ENCODE measurements around the gene PRSS16. TPM values are rescaled to one million over a fixed set of nuclear protein-coding genes. Genes with fewer than 3 reads are reported as not detected.
A peak's percentile ranks its signal among the peaks of the same experiment; 100 is the strongest.

The PRSS16 gene
- total and polyA plus RNA-seq, 5 donors = 0.26 to 1.7 (median 0.61) TPM; not detected in 1

DNA sequence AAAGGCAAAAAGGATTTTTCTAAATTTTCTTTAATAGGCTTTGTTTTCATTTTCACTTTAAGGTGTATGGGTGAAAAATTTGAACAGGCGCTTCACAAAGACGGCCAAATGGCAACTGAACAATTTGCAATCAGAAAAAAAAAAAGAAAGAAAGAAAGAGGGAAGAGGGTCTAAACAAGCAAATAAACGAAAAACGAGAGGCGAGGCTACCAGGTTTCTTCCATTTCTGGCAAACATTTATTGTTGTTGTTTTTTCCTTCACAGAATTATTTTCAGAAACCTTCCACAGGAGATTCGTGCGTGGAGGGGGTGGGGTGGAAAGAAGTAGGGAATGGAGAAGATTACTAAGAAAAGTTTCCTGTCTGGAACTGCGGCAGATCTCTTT lies 40.2 kb downstream of the PRSS16 start:
- no peak overlapping the region for H3K4me3 ChIP-seq (ENCODE audit: low read length)
- H3K4me1 ChIP-seq (ENCODE audit: control insufficient read depth, insufficient read depth, low read length) = no peaks in the 10 kb centered on the region
- ATAC-seq = no peak
- intact Hi-C loops (cut with DNase I) = no loop called here
- peaks cover 8% of the 10 kb centered on the region for H3K27me3 ChIP-seq (ENCODE audit: control insufficient read depth, insufficient read depth)
- 4% methylated on average over 8 of the region's 8 CpGs for WGBS
- H3K27ac ChIP-seq (ENCODE audit: low read length) = no peak overlapping the region
- no peak for DNase-seq
- H3K9me3 ChIP-seq (ENCODE audit: control insufficient read depth, low read length) = peaks cover 5% of the 10 kb centered on the region

DNA sequence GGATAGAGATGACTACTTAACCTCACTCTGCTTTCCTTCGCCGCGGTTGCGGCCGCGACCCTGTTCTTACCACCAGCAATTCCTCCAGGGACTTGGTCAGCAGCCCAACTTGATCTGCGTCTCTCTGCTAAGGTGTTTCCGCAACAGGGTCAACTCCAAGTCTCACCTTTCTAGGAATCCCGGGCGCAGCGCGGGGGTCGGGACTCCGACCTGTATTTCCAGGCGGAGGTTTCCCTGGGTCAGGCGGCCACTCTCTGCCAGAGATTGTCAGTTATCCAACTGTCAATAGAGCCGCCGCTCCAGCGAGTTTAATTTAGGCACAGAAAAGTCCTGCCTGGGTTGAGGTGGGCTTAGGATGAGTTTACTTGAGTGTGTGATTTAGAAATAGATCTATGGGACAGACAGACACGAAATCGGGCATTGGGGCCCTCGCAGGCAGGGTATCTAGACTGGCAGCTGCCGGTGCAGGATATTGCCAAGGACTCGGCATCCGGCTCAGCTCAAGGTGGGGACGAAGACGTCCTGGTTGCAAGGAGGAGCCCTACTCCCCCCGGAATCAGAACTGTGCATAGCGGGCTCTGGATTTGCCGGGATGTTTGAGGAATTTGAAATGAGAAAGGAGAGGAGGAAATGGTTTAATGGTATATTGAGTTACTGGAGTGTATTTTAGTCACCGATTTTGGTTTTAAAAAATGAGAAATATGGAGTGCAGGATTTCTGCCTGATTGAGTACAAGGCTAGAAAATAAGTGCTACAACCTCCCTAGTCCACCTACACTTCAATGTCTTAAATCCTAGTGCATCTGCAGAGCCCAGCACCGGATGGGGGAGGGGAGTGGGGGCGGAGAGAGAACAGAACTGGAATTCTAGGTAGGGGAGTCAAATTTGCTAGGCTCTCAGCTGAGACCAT lies 40.9 kb downstream of the PRSS16 start:
- DNase-seq (no peak), ATAC-seq (no peak)
- H3K9me3 ChIP-seq (ENCODE audit: control insufficient read depth, low read length) = peaks cover 4% of the 10 kb centered on the region
- no peak overlapping the region for H3K4me3 ChIP-seq (ENCODE audit: low read length)
- peaks cover 10% of the 10 kb centered on the region for H3K27me3 ChIP-seq (ENCODE audit: control insufficient read depth, insufficient read depth)
- H3K27ac ChIP-seq (ENCODE audit: low read length) = no peak overlapping the region
- no peaks in the 10 kb centered on the region for H3K4me1 ChIP-seq (ENCODE audit: control insufficient read depth, insufficient read depth, low read length)
- intact Hi-C loops (cut with DNase I) = no loop called here
- WGBS = 3% methylated on average over 33 of the region's 33 CpGs

DNA sequence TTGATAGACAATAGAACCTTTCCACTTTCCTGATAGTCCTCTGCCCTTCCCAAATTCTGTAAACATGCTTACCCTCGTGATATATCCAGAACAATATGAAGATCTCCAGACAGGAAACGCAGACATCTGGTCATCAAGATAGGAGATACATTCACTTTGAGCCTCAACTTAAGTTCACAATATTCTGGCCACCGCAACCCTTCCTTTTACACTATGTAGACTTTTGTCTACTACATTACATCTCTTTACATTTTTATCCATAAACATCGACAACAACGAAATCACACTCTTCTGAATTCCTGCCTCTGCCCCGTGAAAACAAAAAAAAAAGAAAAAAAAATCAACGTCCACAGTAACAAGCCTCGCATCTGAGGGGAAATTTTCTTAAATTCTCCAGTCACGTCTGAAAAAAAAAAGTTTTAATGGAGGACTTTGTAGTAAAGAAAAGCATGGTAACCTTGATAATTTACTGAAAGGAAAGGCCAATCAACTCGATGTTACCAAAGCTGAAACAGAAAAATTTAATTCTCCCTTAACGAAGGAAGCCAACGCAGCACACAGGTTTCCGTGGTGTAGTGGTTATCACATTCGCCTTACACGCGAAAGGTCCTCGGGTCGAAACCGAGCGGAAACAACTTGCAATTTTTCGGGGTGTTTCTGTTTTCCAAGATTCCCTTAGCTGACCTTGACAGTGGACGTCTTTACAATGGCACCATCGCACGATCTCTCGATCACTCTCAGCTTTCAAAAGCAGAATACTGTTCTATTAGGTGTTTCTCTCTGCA lies 42.8 kb downstream of the PRSS16 start:
- H3K27ac ChIP-seq (ENCODE audit: low read length) = no peak overlapping the region
- intact Hi-C loops (cut with DNase I) = no loop called here
- no peaks in the 10 kb centered on the region for H3K4me1 ChIP-seq (ENCODE audit: control insufficient read depth, insufficient read depth, low read length)
- ATAC-seq (no peak), DNase-seq (no peak)
- 5% methylated on average over 25 of the region's 25 CpGs for WGBS
- H3K27me3 ChIP-seq (ENCODE audit: control insufficient read depth, insufficient read depth) = peaks cover 15% of the 10 kb centered on the region
- H3K4me3 ChIP-seq (ENCODE audit: low read length) = no peak overlapping the region
- peaks cover 3% of the 10 kb centered on the region for H3K9me3 ChIP-seq (ENCODE audit: control insufficient read depth, low read length)

DNA sequence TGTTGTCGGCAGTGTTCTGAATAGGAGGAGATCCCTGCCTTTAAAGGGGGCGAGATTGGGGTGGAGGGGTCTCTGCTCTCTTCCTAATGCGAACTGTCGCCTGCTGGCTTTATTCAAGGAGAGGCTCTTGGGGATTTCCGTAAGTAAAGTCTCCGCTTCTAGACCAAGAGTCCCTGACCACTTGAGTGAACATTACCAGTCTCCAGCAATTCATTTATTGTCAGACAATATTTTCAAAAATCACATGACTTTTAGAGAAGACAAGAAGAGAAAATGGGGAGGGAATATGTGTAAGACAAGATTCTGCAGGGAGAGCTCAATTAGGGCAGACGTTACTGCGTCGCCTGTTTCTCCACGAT lies 43.3 kb downstream of the PRSS16 start:
- ATAC-seq (no peak), DNase-seq (no peak)
- no peaks in the 10 kb centered on the region for H3K4me1 ChIP-seq (ENCODE audit: control insufficient read depth, insufficient read depth, low read length)
- intact Hi-C loops (cut with DNase I) = no loop called here
- H3K9me3 ChIP-seq (ENCODE audit: control insufficient read depth, low read length) = peaks cover 3% of the 10 kb centered on the region
- H3K27me3 ChIP-seq (ENCODE audit: control insufficient read depth, insufficient read depth) = peaks cover 13% of the 10 kb centered on the region
- WGBS = 7% methylated on average over 10 of the region's 10 CpGs
- H3K4me3 ChIP-seq (ENCODE audit: low read length) = no peak overlapping the region
- no peak overlapping the region for H3K27ac ChIP-seq (ENCODE audit: low read length)

DNA sequence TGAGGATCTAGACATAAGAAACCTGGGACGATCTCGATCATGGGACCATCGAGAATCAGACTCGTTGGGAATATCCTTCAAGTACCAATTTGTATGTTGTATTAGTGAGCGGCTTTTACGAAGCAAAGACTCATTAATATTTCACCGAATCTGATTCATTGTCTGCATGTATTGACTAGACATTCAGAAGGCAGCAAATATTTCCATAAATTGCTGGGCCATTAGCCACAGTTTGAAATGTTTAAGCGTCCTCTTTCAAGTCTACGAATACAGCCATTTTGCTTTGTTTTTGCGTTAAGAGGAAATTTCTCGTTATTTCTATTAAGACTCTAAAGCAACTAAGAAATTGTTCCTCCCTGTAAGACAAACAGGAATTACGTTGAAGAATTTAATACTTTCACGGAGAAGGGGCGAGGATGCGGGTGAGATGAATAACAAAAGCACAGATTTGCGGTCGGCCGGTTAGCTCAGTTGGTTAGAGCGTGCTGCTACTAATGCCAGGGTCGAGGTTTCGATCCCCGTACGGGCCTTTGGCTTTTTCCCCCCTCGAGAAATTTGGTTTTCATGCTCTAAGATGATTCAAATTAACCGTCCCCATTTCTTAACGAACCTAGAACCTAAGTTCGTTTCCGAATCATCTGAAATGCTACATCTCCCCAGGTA lies 46.1 kb downstream of the PRSS16 start:
- intact Hi-C loops (cut with DNase I) = no loop called here
- peaks cover 12% of the 10 kb centered on the region for H3K27me3 ChIP-seq (ENCODE audit: control insufficient read depth, insufficient read depth)
- WGBS = 16% methylated on average over 28 of the region's 28 CpGs

DNA sequence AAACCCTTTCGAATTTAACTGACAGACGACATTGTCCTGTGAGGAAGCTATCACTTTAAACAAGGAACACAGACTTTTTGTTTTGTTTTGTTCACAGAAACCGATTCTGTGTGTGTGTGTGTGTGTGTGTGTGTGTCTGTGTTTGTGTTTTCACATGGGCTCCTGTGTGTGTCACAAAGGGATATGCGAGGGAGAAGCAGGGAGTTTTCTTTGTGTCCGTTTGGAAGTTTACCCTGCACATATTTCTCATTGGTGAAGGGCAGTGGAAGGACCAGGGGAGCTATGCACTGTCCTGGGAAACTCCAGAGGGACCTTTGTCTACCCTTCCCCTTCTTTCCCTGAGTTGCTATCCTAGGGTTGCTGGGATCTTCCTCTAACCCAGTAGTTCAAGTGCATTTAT lies 46.9 kb downstream of the PRSS16 start:
- H3K4me1 ChIP-seq (ENCODE audit: control insufficient read depth, insufficient read depth, low read length) = no peaks in the 10 kb centered on the region
- DNase-seq (no peak), ATAC-seq (no peak)
- WGBS = 22% methylated on average over 5 of the region's 5 CpGs
- intact Hi-C loops (cut with DNase I) = no loop called here
- peaks cover 5% of the 10 kb centered on the region for H3K9me3 ChIP-seq (ENCODE audit: control insufficient read depth, low read length)
- no peak overlapping the region for H3K27ac ChIP-seq (ENCODE audit: low read length)
- peaks cover 12% of the 10 kb centered on the region for H3K27me3 ChIP-seq (ENCODE audit: control insufficient read depth, insufficient read depth)
- no peak overlapping the region for H3K4me3 ChIP-seq (ENCODE audit: low read length)

More for the DNA sequence above, 46.1 kb downstream of the PRSS16 start:
- Histone ChIP-seq H3K4me1 (ENCODE audit: control insufficient read depth, insufficient read depth, low read length) (no peaks in the 10 kb centered on the region), H3K9me3 (ENCODE audit: control insufficient read depth, low read length) (peaks cover 5% of the 10 kb centered on the region), H3K27ac (ENCODE audit: low read length) (no peak overlapping the region), H3K4me3 (ENCODE audit: low read length) (peak overlapping the region; percentile 13)
- ATAC-seq (no peak), DNase-seq (no peak)

DNA sequence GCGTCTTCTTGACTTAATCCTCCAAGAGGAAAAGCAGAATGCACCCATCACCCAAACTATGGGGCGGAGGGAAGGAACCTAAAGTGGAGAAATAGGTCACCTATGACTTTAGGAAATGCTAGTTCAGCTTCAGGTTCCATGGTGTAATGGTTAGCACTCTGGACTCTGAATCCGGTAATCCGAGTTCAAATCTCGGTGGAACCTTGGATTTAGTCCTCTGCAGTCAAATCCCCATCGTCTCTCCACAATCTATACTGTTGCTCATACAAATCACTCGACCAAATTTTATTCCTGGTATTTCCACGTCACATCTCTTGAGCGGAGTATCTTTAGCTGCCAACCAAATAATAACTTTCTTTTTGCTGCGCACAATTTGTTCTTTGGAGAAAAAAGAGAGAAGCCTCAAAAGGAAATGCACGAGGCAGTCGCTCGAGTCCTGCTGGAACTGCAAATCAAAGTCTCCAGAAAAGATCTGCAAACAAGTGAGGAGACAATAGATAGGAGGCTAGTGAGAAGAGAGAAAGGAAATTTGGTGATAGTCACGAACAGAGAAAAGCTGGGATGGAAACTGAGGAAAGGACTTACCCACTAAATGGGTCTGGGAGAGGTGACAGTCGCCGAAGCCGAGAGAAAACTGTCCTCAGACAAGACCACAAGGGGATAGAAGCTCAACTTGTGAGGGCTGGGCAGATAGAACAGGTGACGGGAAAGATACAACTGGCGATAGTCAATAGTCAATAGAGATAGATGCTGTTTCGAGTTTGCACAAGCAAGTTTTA lies 48.0 kb downstream of the PRSS16 start:
- no peak for ATAC-seq
- WGBS = 4% methylated on average over 20 of the region's 20 CpGs
- Histone ChIP-seq H3K4me3 (ENCODE audit: low read length) (no peak overlapping the region), H3K27me3 (ENCODE audit: control insufficient read depth, insufficient read depth) (peaks cover 12% of the 10 kb centered on the region), H3K4me1 (ENCODE audit: control insufficient read depth, insufficient read depth, low read length) (no peaks in the 10 kb centered on the region), H3K27ac (ENCODE audit: low read length) (no peak overlapping the region), H3K9me3 (ENCODE audit: control insufficient read depth, low read length) (peaks cover 5% of the 10 kb centered on the region)
- no peak for DNase-seq
- intact Hi-C loops (cut with DNase I) = no loop called here

DNA sequence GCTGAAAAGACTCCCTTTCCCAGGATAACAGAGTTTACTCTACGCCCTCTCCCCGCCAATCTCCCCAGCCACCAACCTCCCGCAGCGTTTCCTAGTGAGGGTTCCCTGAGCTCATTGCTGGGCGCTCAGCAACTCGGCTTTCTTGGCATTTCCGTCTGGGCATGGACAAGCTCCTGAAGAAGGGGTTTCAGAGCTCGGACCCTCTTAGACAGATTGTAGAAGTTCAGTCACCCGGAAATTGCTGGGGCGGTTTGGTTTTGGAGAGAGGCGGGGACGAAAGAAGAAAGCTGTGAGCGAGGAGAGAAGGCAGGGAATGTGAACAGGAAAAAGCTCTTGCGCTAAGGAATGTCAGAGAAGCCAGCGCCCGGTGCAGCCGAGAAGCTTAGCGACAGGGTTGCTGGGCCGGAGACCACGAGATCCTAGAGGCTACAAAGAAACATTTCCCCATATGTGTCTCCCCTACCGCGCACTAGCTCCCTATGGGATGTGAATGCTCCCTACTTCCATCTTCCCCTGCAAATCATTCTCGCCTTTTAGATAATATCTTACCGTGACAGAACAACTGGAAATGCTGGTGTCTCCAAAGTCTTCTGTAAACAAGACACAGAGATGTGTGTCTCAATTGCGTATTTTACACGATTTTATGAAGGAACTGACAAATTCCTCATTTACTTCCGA lies 48.7 kb downstream of the PRSS16 start:
- 3% methylated on average over 27 of the region's 27 CpGs for WGBS
- Histone ChIP-seq H3K4me3 (ENCODE audit: low read length) (no peak overlapping the region), H3K27me3 (ENCODE audit: control insufficient read depth, insufficient read depth) (peaks cover 12% of the 10 kb centered on the region), H3K27ac (ENCODE audit: low read length) (no peak overlapping the region), H3K9me3 (ENCODE audit: control insufficient read depth, low read length) (peaks cover 3% of the 10 kb centered on the region), H3K4me1 (ENCODE audit: control insufficient read depth, insufficient read depth, low read length) (no peaks in the 10 kb centered on the region)
- intact Hi-C loops (cut with DNase I) = no loop called here
- ATAC-seq = no peak
- DNase-seq = no peak

DNA sequence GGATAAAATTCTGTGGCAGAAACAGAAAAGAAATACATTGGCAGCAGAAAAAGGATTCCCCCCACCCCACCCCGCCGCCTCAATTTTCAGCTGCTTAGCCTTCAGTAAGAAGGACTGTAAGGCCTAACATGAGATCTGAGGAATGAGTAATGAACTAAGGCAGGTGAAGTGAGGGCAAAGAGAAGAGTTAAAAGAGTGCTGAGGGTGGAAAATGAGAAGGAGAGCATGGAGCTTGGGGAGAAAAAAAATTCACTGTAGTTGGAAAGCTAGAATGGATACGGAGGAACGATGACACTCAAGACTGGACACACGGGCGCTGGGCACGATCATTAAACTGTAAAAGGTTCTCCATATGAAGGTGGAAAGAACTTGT lies 50.0 kb downstream of the PRSS16 start:
- H3K27me3 ChIP-seq (ENCODE audit: control insufficient read depth, insufficient read depth) = peaks cover 11% of the 10 kb centered on the region
- intact Hi-C loops (cut with DNase I) = no loop called here
- no peak for DNase-seq
- 16% methylated on average over 7 of the region's 7 CpGs for WGBS
- H3K27ac ChIP-seq (ENCODE audit: low read length) = no peak overlapping the region
- peaks cover 2% of the 10 kb centered on the region for H3K9me3 ChIP-seq (ENCODE audit: control insufficient read depth, low read length)
- ATAC-seq = no peak
- H3K4me3 ChIP-seq (ENCODE audit: low read length) = peak overlapping the region; percentile 14
- no peaks in the 10 kb centered on the region for H3K4me1 ChIP-seq (ENCODE audit: control insufficient read depth, insufficient read depth, low read length)

Measured in right cardiac atrium (tissue), 5 donors.